DND-41 (cell line): ENCODE data around the gene OR6C3.

Experiments used
- CTCF ChIP-seq: IDR thresholded peaks from 2 replicates; pipeline ENCODE4 v1.5.1; 2012; ENCODE audit warnings: borderline replicate concordance, low read length, moderate library complexity, mild to moderate bottlenecking; ENCODE audit not compliant: poor library complexity, severe bottlenecking; ENCODE audit errors: extremely low read depth
- EZH2 ChIP-seq: IDR thresholded peaks from 3 replicates; pipeline ENCODE4 v1.6.1; 2012; ENCODE audit warnings: borderline replicate concordance, low read depth, mild to moderate bottlenecking, moderate library complexity, low read length, inconsistent platforms; ENCODE audit not compliant: severe bottlenecking

- TF ChIP-seq CTCF (no peak), EZH2 (no peak)
Observed at GRCh38 chr12:55296469-55296868, 34.1 kb upstream of the OR6C3 start, which contains the start of gene OR6C6.
